ENCODE measurements around the gene ARFGEF2.

GRCh38 chr20:48904566-48905296, 16.8 kb upstream of the ARFGEF2 start:
- TF ChIP-seq CTCF (IDR thresholded peaks at IDR 0.05; ENCODE audit: control extremely low read depth in 1 of 3, insufficient read depth in 1 of 3, low read depth in 1 of 3, low read length in 3 of 3) (peak in 2 of 3 experiments; percentile 70 to 77; a peak in 3 of 4 replicates), BRCA1 (IDR thresholded peaks at IDR 0.05; ENCODE audit: low read depth, low read length) (no peak), EZH2 (IDR thresholded peaks at IDR 0.05; ENCODE audit: low read depth, low read length, severe bottlenecking) (no peak), MAX (IDR thresholded peaks at IDR 0.05) (no peak), POLR2A (IDR thresholded peaks at IDR 0.05; ENCODE audit: control extremely low read depth in 1 of 2, low read depth in 2 of 2, low read length in 2 of 2) (no peak), E2F6 (IDR thresholded peaks at IDR 0.05) (no peak), KDM4A (IDR thresholded peaks at IDR 0.05; ENCODE audit: low read depth, low read length, severe bottlenecking) (no peak), CBX5 (IDR thresholded peaks at IDR 0.05; ENCODE audit: low read depth, low read length) (no peak), JUN (IDR thresholded peaks at IDR 0.05; ENCODE audit: low read depth, low read length) (no peak), CEBPB (IDR thresholded peaks at IDR 0.05; ENCODE audit: low read depth, low read length) (no peak), GTF2F1 (IDR thresholded peaks at IDR 0.05; ENCODE audit: borderline replicate concordance, low read depth, low read length) (no peak), RBBP5 (IDR thresholded peaks at IDR 0.05; ENCODE audit: borderline replicate concordance, low read depth, low read length) (peak; percentile 72; the same call in 1 of the 2 replicates), CHD1 (IDR thresholded peaks at IDR 0.05; ENCODE audit: low read depth, low read length) (no peak)

Data from H1 (cell line).